Measurements from ENCODE around the gene STK11IP.

Gene STK11IP

DNA sequence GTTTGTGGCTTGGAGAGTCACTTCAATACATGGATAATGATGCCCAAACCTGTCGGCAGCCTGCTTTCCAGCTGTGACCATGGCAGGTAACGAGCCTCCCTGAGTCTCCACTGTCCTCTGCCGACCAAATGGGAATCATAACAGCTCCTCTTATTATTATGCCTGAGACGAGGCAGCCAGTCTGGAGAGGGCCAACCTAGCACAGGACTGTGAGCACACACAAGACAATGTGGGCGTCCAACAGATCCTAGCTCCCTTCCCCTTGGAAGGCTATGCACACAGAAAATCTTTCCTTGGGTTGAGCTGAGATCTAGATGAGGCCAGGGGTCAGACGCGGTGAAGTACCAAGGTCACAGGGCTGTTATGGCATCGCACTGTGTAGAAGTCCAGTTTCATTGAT is 28.9 kb downstream of the STK11IP start:
- TF ChIP-seq GATA3 (IDR thresholded peaks at IDR 0.05; ENCODE audit: low read depth, low read length), result no peak
- no peak for TF ChIP-seq GATA2 (IDR thresholded peaks at IDR 0.05; ENCODE audit: low read depth, low read length)

GRCh38 chr2:219627103-219628100 is 29.7 kb downstream of the STK11IP start, which contains the start of gene SLC4A3:
Gene SLC4A3 (plus strand): TSS chr2:219627630. CDS start chr2:219627993, 363 bp downstream.
- TF ChIP-seq GATA2 (IDR thresholded peaks at IDR 0.05; ENCODE audit: low read depth, low read length), result no peak
- TF ChIP-seq GATA3 (IDR thresholded peaks at IDR 0.05; ENCODE audit: low read depth, low read length), result no peak

GRCh38 chr2:219628235-219628985 is 30.8 kb downstream of the STK11IP start:
- TF ChIP-seq GATA3 (IDR thresholded peaks at IDR 0.05; ENCODE audit: low read depth, low read length) (no peak), GATA2 (IDR thresholded peaks at IDR 0.05; ENCODE audit: low read depth, low read length) (no peak)

DNA sequence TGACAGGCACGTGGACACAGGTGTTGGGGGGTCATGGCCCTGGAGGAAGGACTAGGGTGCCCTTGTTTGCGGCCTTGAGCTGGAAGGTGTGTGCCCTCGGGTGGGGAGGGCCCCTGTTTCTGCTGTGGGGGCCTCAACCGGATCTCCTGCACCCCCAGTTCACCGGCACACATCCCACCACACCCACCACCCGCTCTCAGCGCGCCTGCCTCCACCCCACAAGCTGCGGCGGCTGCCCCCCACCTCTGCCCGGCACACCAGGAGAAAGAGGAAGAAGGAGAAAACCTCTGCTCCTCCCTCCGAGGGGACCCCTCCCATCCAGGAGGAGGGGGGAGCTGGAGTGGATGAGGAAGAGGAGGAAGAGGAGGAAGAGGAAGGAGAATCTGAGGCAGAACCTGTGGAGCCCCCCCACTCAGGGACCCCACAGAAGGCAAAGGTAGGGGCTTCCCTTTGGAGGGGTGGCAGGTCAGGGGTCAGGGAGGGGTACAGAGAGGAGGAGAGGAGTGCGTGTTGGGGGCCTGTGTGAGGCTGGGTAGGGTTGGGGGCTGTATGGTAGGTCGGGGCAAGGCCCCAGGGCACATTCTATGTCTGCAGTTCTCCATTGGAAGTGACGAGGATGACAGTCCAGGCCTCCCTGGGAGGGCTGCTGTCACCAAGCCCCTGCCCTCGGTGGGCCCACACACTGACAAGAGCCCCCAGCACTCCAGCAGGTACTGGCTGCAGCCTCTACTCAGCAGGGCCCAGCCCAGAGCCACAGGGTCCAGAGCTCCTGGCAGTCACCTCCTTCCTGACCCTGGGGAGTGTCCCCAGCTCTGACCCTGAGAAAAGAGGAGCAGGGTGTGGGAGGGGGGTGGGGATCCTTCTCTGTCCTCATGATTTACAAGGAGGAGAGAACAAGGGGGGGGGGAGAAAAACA is 31.6 kb downstream of the STK11IP start:
- TF ChIP-seq GATA2 (IDR thresholded peaks at IDR 0.05; ENCODE audit: low read depth, low read length) (no peak), GATA3 (IDR thresholded peaks at IDR 0.05; ENCODE audit: low read depth, low read length) (no peak)

DNA sequence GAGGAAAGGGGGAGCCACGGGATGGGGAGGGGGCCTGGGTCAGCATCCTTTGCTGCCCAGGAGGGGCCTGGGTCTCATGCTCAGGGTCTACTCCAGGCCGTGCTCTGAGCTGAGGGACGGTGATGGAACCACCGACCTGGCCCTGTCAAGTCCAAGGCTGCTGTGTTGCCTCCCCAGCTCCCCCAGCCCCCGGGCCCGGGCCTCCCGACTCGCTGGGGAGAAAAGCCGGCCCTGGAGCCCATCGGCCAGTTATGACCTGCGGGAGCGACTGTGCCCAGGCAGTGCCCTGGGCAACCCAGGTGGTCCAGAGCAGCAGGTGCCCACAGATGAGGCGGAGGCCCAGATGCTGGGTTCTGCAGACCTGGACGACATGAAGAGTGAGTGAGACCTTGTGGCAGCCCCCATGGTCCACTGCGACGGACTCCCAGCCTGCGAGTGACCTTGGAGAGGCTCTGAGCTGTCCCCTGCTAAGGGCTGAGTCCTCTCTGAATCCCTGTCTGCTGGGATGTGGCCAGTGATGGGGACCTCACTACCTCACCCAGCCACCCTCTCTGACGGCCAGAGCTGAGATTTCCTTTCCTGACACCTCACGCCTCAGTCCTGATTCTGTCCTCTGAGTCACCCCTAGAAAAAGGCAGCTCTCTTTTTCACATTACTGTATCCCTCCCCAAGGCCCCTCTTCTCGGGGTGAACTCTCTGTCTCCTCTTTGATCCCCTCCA is 32.5 kb downstream of the STK11IP start:
- TF ChIP-seq GATA3 (IDR thresholded peaks at IDR 0.05; ENCODE audit: low read depth, low read length) (no peak), GATA2 (IDR thresholded peaks at IDR 0.05; ENCODE audit: low read depth, low read length) (no peak)

- TF ChIP-seq GATA2 (IDR thresholded peaks at IDR 0.05; ENCODE audit: low read depth, low read length) (no peak), GATA3 (IDR thresholded peaks at IDR 0.05; ENCODE audit: low read depth, low read length) (no peak)
Measured at GRCh38 chr2:219630770-219631405, 33.2 kb downstream of the STK11IP start.

DNA sequence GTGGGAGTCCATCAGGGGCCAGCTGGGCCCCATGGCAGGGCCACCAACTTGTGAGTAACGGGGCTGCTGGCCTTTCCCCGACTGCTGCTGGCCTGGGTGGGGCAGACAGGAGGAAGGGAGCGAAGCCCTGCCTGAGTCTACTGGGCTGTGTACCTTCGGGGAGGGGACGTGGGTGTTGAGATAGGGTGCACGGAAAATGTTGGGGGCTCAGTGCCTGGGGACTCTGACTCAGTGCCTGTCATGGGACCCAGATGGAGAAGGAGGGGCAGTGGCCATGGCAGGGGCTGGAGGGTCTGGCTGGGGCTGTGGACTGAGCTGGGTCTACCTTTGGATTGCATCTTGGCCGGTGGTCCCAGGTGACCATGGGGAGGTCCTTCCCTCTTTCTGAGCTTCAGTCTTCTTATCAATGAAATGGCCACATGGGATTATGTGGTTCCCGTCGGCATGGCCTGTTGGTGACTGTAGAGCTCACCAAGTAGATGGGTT is 33.8 kb downstream of the STK11IP start:
- TF ChIP-seq GATA3 (IDR thresholded peaks at IDR 0.05; ENCODE audit: low read depth, low read length) (no peak), GATA2 (IDR thresholded peaks at IDR 0.05; ENCODE audit: low read depth, low read length) (no peak)

DNA sequence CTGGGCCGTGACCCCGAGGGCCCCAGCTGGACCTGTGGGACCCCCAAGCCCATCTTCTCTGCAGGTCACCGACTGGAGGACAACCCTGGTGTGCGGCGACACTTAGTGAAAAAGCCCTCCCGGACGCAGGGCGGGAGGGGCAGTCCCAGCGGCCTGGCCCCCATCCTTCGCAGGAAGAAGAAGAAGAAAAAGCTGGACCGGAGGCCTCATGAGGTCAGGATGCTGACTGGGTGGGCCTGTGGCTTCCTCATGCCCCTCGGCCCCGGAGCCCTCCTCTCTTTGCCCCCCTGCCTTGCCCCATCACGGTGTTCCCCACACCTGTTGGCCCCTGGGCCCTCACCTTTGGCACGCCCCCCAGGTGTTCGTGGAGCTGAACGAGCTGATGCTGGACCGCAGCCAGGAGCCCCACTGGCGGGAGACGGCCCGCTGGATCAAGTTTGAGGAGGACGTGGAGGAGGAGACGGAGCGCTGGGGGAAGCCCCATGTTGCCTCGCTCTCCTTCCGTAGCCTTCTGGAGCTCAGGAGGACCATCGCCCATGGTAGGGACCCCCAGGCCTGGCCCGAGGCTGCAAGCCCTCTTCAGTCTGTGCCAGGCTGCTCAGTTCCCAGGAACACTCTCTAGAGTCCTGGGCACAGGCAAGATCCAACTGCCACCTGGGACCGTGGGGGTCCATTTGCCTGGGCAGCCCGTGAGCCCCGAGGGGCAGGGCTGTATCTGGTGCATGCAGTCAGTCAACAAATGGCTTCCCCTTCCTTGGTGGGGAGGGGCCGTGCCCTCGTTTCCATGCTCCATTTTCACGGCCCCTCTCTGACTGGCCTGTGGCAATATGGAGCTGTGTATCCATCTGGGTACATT is 34.5 kb downstream of the STK11IP start:
- TF ChIP-seq GATA2 (IDR thresholded peaks at IDR 0.05; ENCODE audit: low read depth, low read length), result no peak

DNA sequence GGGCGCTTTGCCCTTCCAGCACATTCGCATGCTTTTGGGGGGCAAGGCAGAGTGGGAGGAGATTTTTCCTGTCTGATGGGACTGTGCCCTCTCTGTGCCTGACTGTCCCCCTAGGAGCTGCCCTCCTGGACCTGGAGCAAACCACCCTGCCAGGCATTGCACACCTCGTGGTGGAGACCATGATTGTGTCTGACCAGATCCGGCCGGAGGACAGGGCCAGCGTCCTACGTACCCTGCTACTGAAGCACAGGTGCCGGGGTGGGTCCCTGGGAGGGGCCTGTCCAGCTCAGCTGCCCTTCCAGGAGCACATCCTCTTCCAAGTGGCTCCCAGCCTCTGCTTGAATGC is 35.1 kb downstream of the STK11IP start:
- TF ChIP-seq GATA2 (IDR thresholded peaks at IDR 0.05; ENCODE audit: low read depth, low read length), result no peak
- TF ChIP-seq GATA3 (IDR thresholded peaks at IDR 0.05; ENCODE audit: low read depth, low read length), result no peak

DNA sequence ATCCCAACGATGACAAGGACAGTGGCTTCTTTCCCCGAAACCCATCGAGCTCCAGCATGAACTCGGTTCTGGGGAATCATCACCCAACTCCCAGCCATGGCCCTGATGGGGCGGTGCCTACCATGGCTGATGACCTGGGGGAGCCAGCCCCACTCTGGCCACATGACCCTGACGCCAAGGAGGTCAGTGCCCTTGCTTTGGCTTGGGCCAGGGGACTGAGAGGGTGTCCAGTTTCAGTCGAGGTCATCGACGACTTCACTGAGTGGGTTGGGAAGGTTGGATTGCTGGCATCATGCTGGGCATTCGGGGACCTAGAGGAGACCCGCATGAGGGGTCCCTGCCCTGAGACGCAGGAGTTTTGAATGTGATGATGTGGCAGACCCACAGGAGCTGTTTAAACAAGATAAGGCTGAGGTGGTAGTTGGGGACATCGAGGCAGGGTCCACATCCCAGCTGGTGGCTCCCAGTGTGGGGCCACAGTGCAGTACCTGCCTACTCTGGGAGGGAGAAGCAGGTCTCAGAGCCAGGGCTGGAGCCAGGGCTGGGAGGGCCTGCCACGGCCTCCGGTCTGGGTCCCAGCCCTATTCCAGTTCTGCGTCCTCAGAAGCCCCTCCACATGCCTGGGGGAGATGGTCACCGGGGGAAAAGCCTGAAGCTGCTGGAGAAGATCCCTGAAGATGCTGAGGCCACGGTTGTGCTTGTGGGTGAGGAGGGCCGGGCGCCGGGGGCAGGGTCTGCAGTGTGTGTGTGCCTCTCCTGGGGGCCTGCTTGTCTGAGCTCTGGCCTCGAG is 35.8 kb downstream of the STK11IP start:
- no peak for TF ChIP-seq GATA2 (IDR thresholded peaks at IDR 0.05; ENCODE audit: low read depth, low read length)
